HEK293 (cell line): Measurements from ENCODE around the gene TULP1.
A peak's percentile ranks its signal among the peaks of the same experiment; 100 is the strongest.

ENCODE experiments used
- CTCF ChIA-PET: fragments of 350-600 bp; formaldehyde crosslinking; extraction: SDS; loops from one replicate; lab custom pipeline; 2021; ENCODE audit warnings: antibody characterized with exemption; lab: Yijun Ruan, JAX
- POLR2A ChIA-PET: fragments of 300-600 bp; formaldehyde crosslinking; extraction: SDS; loops from one replicate; lab custom pipeline; 2020; ENCODE audit warnings: antibody characterized with exemption, inconsistent platforms; lab: Yijun Ruan, JAX
- H3K27ac ChIP-seq: fragments of 200-500 bp; sonication (Bioruptor generic); 2 replicates; pipeline ENCODE4 v1.5.1; 2014; ENCODE audit warnings: low read depth, low read length, control low read depth, inconsistent platforms; ENCODE audit errors: extremely low read depth
- H3K36me3 ChIP-seq, 2 experiments: fragments of 200-500 bp in 1 of 2; sonication (Bioruptor generic) in 1 of 2; 1 replicate in 1 of 2; 2 replicates in 1 of 2; pipeline ENCODE4 v1.5.1; 2014 to 2017; ENCODE audit warnings: inconsistent platforms in 2 of 2, low read length in 2 of 2; ENCODE audit not compliant: control insufficient read depth in 2 of 2, insufficient read depth in 1 of 2
- H3K4me1 ChIP-seq: fragments of 200-500 bp; sonication (Bioruptor generic); 2 replicates; pipeline ENCODE4 v1.5.1; 2014; ENCODE audit warnings: mild to moderate bottlenecking, low read length, inconsistent platforms; ENCODE audit not compliant: control insufficient read depth, insufficient read depth
- H3K4me3 ChIP-seq: 2 replicates; pipeline ENCODE4 v1.5.1; 2011; ENCODE audit warnings: low read depth, mild to moderate bottlenecking, control low read depth, low read length, moderate library complexity
- H3K9me3 ChIP-seq: fragments of 200-500 bp; sonication (Bioruptor generic); 2 replicates; pipeline ENCODE4 v1.5.1; 2014; ENCODE audit warnings: low read depth, low read length, inconsistent platforms; ENCODE audit not compliant: control insufficient read depth, insufficient read depth
- AEBP2 ChIP-seq: fragments of 450-650 bp; formaldehyde crosslinking; IDR thresholded peaks from 2 replicates; pipeline ENCODE4 v1.5.1; 2016; ENCODE audit warnings: missing biosample characterization, missing genetic modification characterization, borderline replicate concordance
- CTCF ChIP-seq: fragments of 450-650 bp; formaldehyde crosslinking; IDR thresholded peaks from 2 replicates; pipeline ENCODE4 v1.5.1; 2016; ENCODE audit warnings: missing biosample characterization, missing genetic modification characterization
- KLF7 ChIP-seq: fragments of 450-650 bp; formaldehyde crosslinking; IDR thresholded peaks from 2 replicates; pipeline ENCODE4 v1.5.1; 2016; ENCODE audit warnings: missing biosample characterization, missing genetic modification characterization, borderline replicate concordance
- OSR2 ChIP-seq: fragments of 450-650 bp; formaldehyde crosslinking; IDR thresholded peaks from 2 replicates; pipeline ENCODE4 v1.5.1; 2016; ENCODE audit warnings: missing biosample characterization, missing genetic modification characterization
- REPIN1 ChIP-seq: fragments of 450-650 bp; formaldehyde crosslinking; IDR thresholded peaks from 2 replicates; pipeline ENCODE4 v1.5.1; 2017; ENCODE audit warnings: missing biosample characterization, missing genetic modification characterization, low read depth
- YY1 ChIP-seq: fragments of 450-650 bp; formaldehyde crosslinking; IDR thresholded peaks from 2 replicates; pipeline ENCODE4 v1.5.1; 2018; ENCODE audit warnings: missing biosample characterization, missing genetic modification characterization
- ZBTB8A ChIP-seq: fragments of 450-650 bp; formaldehyde crosslinking; IDR thresholded peaks from 2 replicates; pipeline ENCODE4 v1.5.1; 2016; ENCODE audit warnings: missing biosample characterization, missing genetic modification characterization
- ZFP37 ChIP-seq: fragments of 450-650 bp; formaldehyde crosslinking; IDR thresholded peaks from 2 replicates; pipeline ENCODE4 v1.5.1; 2016; ENCODE audit warnings: missing biosample characterization, missing genetic modification characterization
- ZNF133 ChIP-seq: fragments of 450-650 bp; formaldehyde crosslinking; IDR thresholded peaks from 2 replicates; pipeline ENCODE4 v1.5.1; 2016; ENCODE audit warnings: missing biosample characterization, missing genetic modification characterization
- ZNF23 ChIP-seq: fragments of 450-650 bp; formaldehyde crosslinking; IDR thresholded peaks from 2 replicates; pipeline ENCODE4 v1.5.1; 2016; ENCODE audit warnings: missing biosample characterization, missing genetic modification characterization, borderline replicate concordance
- ZNF266 ChIP-seq: fragments of 450-650 bp; formaldehyde crosslinking; IDR thresholded peaks from 2 replicates; pipeline ENCODE4 v1.5.1; 2016; ENCODE audit warnings: missing biosample characterization, missing genetic modification characterization, low read depth
- ZNF354C ChIP-seq: fragments of 450-650 bp; formaldehyde crosslinking; IDR thresholded peaks from 2 replicates; pipeline ENCODE4 v1.5.1; 2016; ENCODE audit warnings: missing biosample characterization, missing genetic modification characterization, low read depth, borderline replicate concordance
- ZNF37A ChIP-seq: fragments of 450-650 bp; IDR thresholded peaks from 2 replicates; pipeline ENCODE4 v1.5.1; 2018; ENCODE audit warnings: missing biosample characterization, missing genetic modification characterization
- ZNF433 ChIP-seq: fragments of 450-650 bp; formaldehyde crosslinking; IDR thresholded peaks from 2 replicates; pipeline ENCODE4 v1.5.1; 2016; ENCODE audit warnings: missing biosample characterization, missing genetic modification characterization, low read depth
- ZNF560 ChIP-seq: fragments of 450-650 bp; formaldehyde crosslinking; IDR thresholded peaks from 2 replicates; pipeline ENCODE4 v1.5.1; 2017; ENCODE audit warnings: missing biosample characterization, missing genetic modification characterization, borderline replicate concordance
- ZNF585B ChIP-seq: fragments of 450-650 bp; formaldehyde crosslinking; IDR thresholded peaks from 2 replicates; pipeline ENCODE4 v1.5.1; 2016; ENCODE audit warnings: missing biosample characterization, missing genetic modification characterization
- ZNF654 ChIP-seq: fragments of 450-650 bp; formaldehyde crosslinking; IDR thresholded peaks from 2 replicates; pipeline ENCODE4 v1.5.1; 2016; ENCODE audit warnings: low read depth, missing biosample characterization, missing genetic modification characterization
- ZNF670 ChIP-seq: fragments of 450-650 bp; formaldehyde crosslinking; IDR thresholded peaks from 2 replicates; pipeline ENCODE4 v1.5.1; 2016; ENCODE audit warnings: missing biosample characterization, missing genetic modification characterization, low read depth
- ZNF785 ChIP-seq: fragments of 450-650 bp; formaldehyde crosslinking; IDR thresholded peaks from 2 replicates; pipeline ENCODE4 v1.5.1; 2016; ENCODE audit warnings: missing biosample characterization, missing genetic modification characterization
- TF ChIP-seq, protein P1 (sequence below): fragments of 450-650 bp; formaldehyde crosslinking; IDR thresholded peaks from 2 replicates; pipeline ENCODE4 v1.5.1; 2016; ENCODE audit warnings: missing biosample characterization, missing genetic modification characterization
- TF ChIP-seq, protein P2 (sequence below): fragments of 450-650 bp; formaldehyde crosslinking; IDR thresholded peaks from 2 replicates; pipeline ENCODE4 v1.5.1; 2016; ENCODE audit warnings: missing biosample characterization, missing genetic modification characterization, low read depth
- TF ChIP-seq, protein P3 (sequence below): fragments of 450-650 bp; formaldehyde crosslinking; IDR thresholded peaks from 2 replicates; pipeline ENCODE4 v1.5.1; 2016; ENCODE audit warnings: missing biosample characterization, missing genetic modification characterization

TULP1 gene

GRCh38 chr6:35554811-35555210 lies 42.1 kb upstream of the TULP1 start:
- ChIA-PET CTCF (interaction anchor here (0.6 to 1.3 kb wide), 2 partner anchors 89 to 182 kb away, joined by 3 read pairs; partner anchors contain the start of gene ARMC12), POLR2A (no interaction called here)

GRCh38 chr6:35553315-35553714 lies 40.6 kb upstream of the TULP1 start:
- no peaks in the 10 kb centered on the region for H3K4me1 ChIP-seq
- TF ChIP-seq ZNF560 (tag by site-specific recombination) (no peak), ZNF37A (tag by site-specific recombination) (no peak), ZNF23 (tag by site-specific recombination) (no peak), REPIN1 (no peak)
- TF ChIP-seq, all 188 proteins: peak for 0
- Histone ChIP-seq H3K4me3 (no peak overlapping the region), H3K9me3 (no peaks in the 10 kb centered on the region), H3K36me3 (no peaks in the 10 kb centered on the region), H3K27ac (no peak overlapping the region)
- ChIA-PET POLR2A (interaction anchor here (0.9 kb wide), 1 partner anchor 82 kb away, joined by 3 read pairs; no protein-coding TSS in a partner anchor), CTCF (interaction anchor here (0.6 to 3.3 kb wide), 12 partner anchors 9 to 539 kb away, joined by 3 to 41 read pairs (median 4); no protein-coding TSS in a partner anchor)

More at GRCh38 chr6:35554811-35555210, 42.1 kb upstream of the TULP1 start:
- Histone ChIP-seq H3K4me1 (no peaks in the 10 kb centered on the region), H3K36me3 (no peaks in the 10 kb centered on the region), H3K9me3 (no peaks in the 10 kb centered on the region), H3K4me3 (no peak overlapping the region), H3K27ac (no peak overlapping the region)
- TF ChIP-seq AEBP2 (tag by site-specific recombination) (no peak), OSR2 (tag by site-specific recombination) (no peak), ZNF23 (tag by site-specific recombination) (no peak), ZNF266 (tag by site-specific recombination) (no peak), KLF7 (tag by site-specific recombination) (no peak), ZBTB8A (tag by site-specific recombination) (no peak), ZNF670 (tag by site-specific recombination) (no peak)
- TF ChIP-seq, protein P1, sequence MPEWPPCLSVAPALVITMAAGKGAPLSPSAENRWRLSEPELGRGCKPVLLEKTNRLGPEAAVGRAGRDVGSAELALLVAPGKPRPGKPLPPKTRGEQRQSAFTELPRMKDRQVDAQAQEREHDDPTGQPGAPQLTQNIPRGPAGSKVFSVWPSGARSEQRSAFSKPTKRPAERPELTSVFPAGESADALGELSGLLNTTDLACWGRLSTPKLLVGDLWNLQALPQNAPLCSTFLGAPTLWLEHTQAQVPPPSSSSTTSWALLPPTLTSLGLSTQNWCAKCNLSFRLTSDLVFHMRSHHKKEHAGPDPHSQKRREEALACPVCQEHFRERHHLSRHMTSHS (tag by site-specific recombination) = no peak
- TF ChIP-seq, protein P2, sequence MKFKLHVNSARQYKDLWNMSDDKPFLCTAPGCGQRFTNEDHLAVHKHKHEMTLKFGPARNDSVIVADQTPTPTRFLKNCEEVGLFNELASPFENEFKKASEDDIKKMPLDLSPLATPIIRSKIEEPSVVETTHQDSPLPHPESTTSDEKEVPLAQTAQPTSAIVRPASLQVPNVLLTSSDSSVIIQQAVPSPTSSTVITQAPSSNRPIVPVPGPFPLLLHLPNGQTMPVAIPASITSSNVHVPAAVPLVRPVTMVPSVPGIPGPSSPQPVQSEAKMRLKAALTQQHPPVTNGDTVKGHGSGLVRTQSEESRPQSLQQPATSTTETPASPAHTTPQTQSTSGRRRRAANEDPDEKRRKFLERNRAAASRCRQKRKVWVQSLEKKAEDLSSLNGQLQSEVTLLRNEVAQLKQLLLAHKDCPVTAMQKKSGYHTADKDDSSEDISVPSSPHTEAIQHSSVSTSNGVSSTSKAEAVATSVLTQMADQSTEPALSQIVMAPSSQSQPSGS (tag by site-specific recombination) = no peak
- TF ChIP-seq, protein P3, sequence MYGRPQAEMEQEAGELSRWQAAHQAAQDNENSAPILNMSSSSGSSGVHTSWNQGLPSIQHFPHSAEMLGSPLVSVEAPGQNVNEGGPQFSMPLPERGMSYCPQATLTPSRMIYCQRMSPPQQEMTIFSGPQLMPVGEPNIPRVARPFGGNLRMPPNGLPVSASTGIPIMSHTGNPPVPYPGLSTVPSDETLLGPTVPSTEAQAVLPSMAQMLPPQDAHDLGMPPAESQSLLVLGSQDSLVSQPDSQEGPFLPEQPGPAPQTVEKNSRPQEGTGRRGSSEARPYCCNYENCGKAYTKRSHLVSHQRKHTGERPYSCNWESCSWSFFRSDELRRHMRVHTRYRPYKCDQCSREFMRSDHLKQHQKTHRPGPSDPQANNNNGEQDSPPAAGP (tag by site-specific recombination) = no peak

DNA sequence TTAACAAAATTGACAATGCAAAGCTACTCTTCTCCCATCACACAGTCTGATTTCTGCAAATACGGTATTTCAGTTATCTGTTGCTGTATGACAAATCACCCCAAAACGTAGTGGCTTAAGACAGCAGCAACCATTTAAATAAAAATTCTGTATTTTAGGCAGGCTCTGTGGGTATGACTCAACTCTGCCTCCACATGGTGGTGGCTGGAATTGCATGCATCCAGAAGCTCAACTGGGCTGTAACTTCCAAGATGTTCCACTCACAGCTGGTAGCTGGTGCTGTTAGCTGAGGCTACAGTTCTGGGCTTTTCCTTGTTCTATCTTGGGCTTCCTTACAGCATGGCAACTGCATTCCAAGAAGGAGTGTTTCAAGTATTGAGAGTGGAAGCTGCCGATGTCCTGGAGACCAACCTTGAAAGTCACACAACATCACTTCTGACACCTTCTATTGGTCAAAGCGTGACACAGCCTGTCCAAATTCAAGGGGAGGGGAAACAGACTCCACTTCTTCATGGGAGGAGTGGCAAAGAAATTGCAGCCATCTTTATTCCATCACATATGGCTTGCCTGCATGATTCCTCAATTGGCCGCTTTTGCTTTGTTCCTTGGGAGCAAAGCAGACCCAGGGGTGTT lies 39.7 kb upstream of the TULP1 start:
- ChIA-PET POLR2A (interaction anchor here (0.6 to 1.6 kb wide), 2 partner anchors 30 to 134 kb away, joined by 3 to 5 read pairs; no protein-coding TSS in a partner anchor), CTCF (interaction anchor here (0.5 to 3.3 kb wide), 36 partner anchors 10 to 774 kb away, joined by 3 to 41 read pairs (median 4); no protein-coding TSS in a partner anchor)
- no peak for TF ChIP-seq ZNF433 (tag by site-specific recombination)
- TF ChIP-seq ZNF133 = no peak
- TF ChIP-seq ZNF585B (tag by site-specific recombination) = no peak
- TF ChIP-seq YY1 (tag by site-specific recombination) = 0 out of 2 replicates have a peak, but pooled peaks have one; percentile 7
- no peak for TF ChIP-seq KLF7 (tag by site-specific recombination)
- no peak for TF ChIP-seq ZNF785 (tag by site-specific recombination)
- peak; percentile 11; the same call in 1 of the 2 replicates for TF ChIP-seq ZNF654 (tag by site-specific recombination)
- no peak for TF ChIP-seq ZFP37 (tag by site-specific recombination)
- TF ChIP-seq ZNF354C = no peak
- peak; percentile 45 for TF ChIP-seq CTCF (tag by site-specific recombination)

More for the DNA sequence above, 39.7 kb upstream of the TULP1 start:
- H3K27ac ChIP-seq = no peak overlapping the region
- no peaks in the 10 kb centered on the region for H3K36me3 ChIP-seq
- no peak overlapping the region for H3K4me3 ChIP-seq
- H3K4me1 ChIP-seq = no peaks in the 10 kb centered on the region
- H3K9me3 ChIP-seq = no peaks in the 10 kb centered on the region
